OCI-LY1 (cell line): ENCODE measurements around the gene EMC9.

ENCODE experiments used
- H2AFZ ChIP-seq: fragments of 200-600 bp; sonication (generic), shearing (Covaris generic); 2 replicates; pipeline ENCODE4 v1.6.0; 2014; ENCODE audit warnings: antibody characterized with exemption, mild to moderate bottlenecking, low read length
- H3F3A ChIP-seq: fragments of 200-600 bp; sonication (generic), shearing (Covaris generic); 2 replicates; pipeline ENCODE4 v1.6.0; 2014; ENCODE audit warnings: mild to moderate bottlenecking, antibody characterized with exemption, low read length, moderate library complexity; ENCODE audit not compliant: insufficient read depth
- H3K27ac ChIP-seq: fragments of 200-600 bp; sonication (generic); 2 replicates; pipeline ENCODE4 v1.5.1; 2014; ENCODE audit warnings: low read length, mixed run types, mild to moderate bottlenecking, low read depth; ENCODE audit not compliant: poor library complexity, severe bottlenecking
- H3K27me3 ChIP-seq: fragments of 200-600 bp; sonication (generic); 2 replicates; pipeline ENCODE4 v1.6.0; 2014; ENCODE audit warnings: antibody characterized with exemption, mild to moderate bottlenecking, low read length, moderate library complexity; ENCODE audit not compliant: insufficient read depth
- H3K36me3 ChIP-seq: fragments of 200-600 bp; sonication (generic); 2 replicates; pipeline ENCODE4 v1.6.1; 2014; ENCODE audit warnings: mild to moderate bottlenecking, antibody characterized with exemption, low read length, moderate library complexity, mixed read lengths; ENCODE audit not compliant: insufficient read depth
- H3K4me1 ChIP-seq: fragments of 200-600 bp; sonication (generic); 2 replicates; pipeline ENCODE4 v1.5.1; 2014; ENCODE audit warnings: mild to moderate bottlenecking, low read length, moderate library complexity; ENCODE audit not compliant: insufficient read depth, severe bottlenecking
- H3K4me2 ChIP-seq: fragments of 200-600 bp; sonication (generic), shearing (Covaris generic); 2 replicates; pipeline ENCODE4 v1.6.1; 2014; ENCODE audit warnings: low read length
- H3K4me3 ChIP-seq: fragments of 200-600 bp; sonication (generic); 2 replicates; pipeline ENCODE4 v1.5.1; 2014; ENCODE audit warnings: low read length, low read depth, mild to moderate bottlenecking, mixed read lengths; ENCODE audit not compliant: poor library complexity, severe bottlenecking
- H3K79me2 ChIP-seq: fragments of 200-600 bp; shearing (Covaris generic); 2 replicates; pipeline ENCODE4 v1.6.1; 2016; ENCODE audit warnings: mixed run types, low read length, mixed read lengths; ENCODE audit not compliant: insufficient read depth
- H3K9ac ChIP-seq: fragments of 200-600 bp; sonication (generic), shearing (Covaris generic); 2 replicates; pipeline ENCODE4 v1.6.1; 2014; ENCODE audit warnings: mild to moderate bottlenecking, low read length, mixed read lengths
- H3K9me2 ChIP-seq: fragments of 200-600 bp; sonication (generic), shearing (Covaris generic); 2 replicates; pipeline ENCODE4 v1.6.1; 2014; ENCODE audit warnings: low read depth, mild to moderate bottlenecking, low read length, mixed read lengths
- H3K9me3 ChIP-seq: fragments of 200-600 bp; shearing (Covaris generic); 2 replicates; pipeline ENCODE4 v1.6.1; 2014; ENCODE audit warnings: low read length, mixed read lengths
- H4K20me1 ChIP-seq: fragments of 200-600 bp; sonication (generic), shearing (Covaris generic); 2 replicates; pipeline ENCODE4 v1.6.0; 2016; ENCODE audit warnings: mild to moderate bottlenecking, low read length; ENCODE audit not compliant: insufficient read depth
- EZH2 ChIP-seq: fragments of 200-600 bp; sonication (generic), shearing (Covaris generic); IDR thresholded peaks from 2 replicates; pipeline ENCODE4 v1.8.0; 2017; ENCODE audit warnings: borderline replicate concordance, mixed run types, mild to moderate bottlenecking, antibody characterized with exemption, low read length, moderate library complexity, mixed read lengths
- TF ChIP-seq, protein P1 (sequence below): fragments of 200-600 bp; sonication (generic), shearing (Covaris generic); IDR thresholded peaks from 2 replicates; pipeline ENCODE4 v1.5.1; 2017; ENCODE audit warnings: mild to moderate bottlenecking, antibody characterized with exemption, low read length, moderate library complexity, mixed read lengths

EMC9 gene

DNA sequence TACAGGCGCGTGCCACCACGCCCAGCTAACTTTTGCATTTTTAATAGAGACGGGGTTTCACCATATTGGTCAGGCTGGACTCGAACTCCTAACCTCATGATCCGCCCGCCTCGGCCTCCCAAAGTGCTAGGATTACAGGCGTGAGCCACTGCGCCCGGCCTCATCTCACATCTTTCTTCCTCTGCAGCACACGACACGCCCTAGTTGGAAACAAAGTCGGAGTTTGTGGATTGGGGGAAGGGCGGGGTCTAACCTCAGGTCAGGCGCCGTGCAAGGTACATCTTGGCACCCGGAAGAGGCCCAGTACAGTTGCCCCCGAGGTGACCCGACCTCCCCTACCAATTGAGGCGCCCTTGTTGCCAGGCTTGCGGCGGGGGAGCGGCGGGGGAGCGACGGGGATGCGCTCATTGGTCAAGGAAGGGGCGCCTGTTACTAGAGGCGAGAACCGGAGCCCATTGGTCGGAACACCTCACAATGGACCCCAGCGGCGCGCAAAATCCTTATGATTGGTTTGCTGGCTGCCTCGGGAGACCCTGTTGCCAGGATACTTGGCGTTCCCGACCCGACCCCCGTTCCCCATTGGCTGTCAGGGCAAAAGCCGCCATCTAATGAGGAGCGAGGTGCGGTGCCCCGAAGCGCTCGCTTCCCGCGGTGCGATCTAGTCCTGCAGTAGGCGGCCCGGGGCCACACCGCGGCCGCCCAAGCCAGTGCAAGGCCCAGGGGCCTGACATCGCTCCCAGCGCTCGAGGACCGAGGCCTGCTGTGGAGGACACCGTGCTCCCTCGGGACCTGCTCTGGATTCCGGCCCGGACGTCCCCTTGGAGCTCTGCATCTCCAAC lies 30.2 kb upstream of the EMC9 start, which contains the start of gene REC8:
TSS of gene REC8 (plus strand) at position 659 of the 839 bp plus-strand sequence. CDS start 473 bp downstream, outside the sequence.
- Histone ChIP-seq H2AFZ (no peak within 1 kb of the TSS), H3K9ac (no peak within 1 kb of the TSS), H3F3A (no peaks in the 10 kb centered on the region), H3K27me3 (no peaks in the 10 kb centered on the region), H3K79me2 (no peaks in the 10 kb centered on the region), H3K4me2 (peak within 1 kb of the TSS; percentile 32; the same call in 1 of the 2 replicates), H3K36me3 (peaks cover 14% of the 10 kb centered on the region), H4K20me1 (no peaks in the 10 kb centered on the region), H3K9me3 (no peaks in the 10 kb centered on the region), H3K4me1 (no peaks in the 10 kb centered on the region), H3K4me3 (peak within 1 kb of the TSS; percentile 36), H3K9me2 (no peaks in the 10 kb centered on the region), H3K27ac (no peak within 1 kb of the TSS)
- TF ChIP-seq EZH2, result no peak
- TF ChIP-seq, protein P1, sequence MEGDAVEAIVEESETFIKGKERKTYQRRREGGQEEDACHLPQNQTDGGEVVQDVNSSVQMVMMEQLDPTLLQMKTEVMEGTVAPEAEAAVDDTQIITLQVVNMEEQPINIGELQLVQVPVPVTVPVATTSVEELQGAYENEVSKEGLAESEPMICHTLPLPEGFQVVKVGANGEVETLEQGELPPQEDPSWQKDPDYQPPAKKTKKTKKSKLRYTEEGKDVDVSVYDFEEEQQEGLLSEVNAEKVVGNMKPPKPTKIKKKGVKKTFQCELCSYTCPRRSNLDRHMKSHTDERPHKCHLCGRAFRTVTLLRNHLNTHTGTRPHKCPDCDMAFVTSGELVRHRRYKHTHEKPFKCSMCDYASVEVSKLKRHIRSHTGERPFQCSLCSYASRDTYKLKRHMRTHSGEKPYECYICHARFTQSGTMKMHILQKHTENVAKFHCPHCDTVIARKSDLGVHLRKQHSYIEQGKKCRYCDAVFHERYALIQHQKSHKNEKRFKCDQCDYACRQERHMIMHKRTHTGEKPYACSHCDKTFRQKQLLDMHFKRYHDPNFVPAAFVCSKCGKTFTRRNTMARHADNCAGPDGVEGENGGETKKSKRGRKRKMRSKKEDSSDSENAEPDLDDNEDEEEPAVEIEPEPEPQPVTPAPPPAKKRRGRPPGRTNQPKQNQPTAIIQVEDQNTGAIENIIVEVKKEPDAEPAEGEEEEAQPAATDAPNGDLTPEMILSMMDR, result no peak

DNA sequence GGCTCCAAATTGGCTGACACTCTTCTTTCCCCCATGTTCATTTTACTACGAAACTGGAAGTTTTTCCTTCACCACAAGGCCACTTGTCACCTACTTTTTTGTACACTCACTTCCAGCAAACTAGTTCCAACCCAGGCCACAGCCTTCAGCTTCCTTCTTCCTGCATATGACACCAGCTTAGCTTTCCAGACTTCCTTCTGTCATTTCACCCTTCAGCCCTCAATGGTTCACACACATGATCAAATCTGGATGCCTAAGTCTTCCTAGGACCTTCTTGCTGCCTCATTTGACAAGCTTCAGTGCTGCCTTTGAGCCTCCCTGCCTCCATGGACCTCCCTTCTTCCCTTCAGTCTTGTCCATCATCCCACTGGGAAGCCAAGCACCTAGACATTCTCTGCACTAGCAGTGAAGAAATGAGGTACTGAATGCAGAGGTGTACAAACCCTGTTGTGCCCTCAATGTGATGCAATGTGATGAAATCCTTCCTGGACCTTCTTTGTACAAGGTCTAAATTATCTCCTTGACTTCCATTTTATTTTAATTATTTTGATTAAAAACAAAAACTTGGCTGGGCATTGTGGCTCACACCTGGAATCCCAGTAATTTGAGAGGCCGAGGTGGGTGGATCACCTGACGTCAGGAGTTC lies 26.2 kb upstream of the EMC9 start:
- TF ChIP-seq, protein P1, result no peak
- TF ChIP-seq EZH2, result no peak
- Histone ChIP-seq H2AFZ (no peak overlapping the region), H3K4me3 (no peak overlapping the region), H3F3A (no peaks in the 10 kb centered on the region), H3K9me2 (no peaks in the 10 kb centered on the region), H3K36me3 (peaks cover 50% of the 10 kb centered on the region; the same call in 1 of the 2 replicates), H3K4me1 (no peaks in the 10 kb centered on the region), H3K27ac (no peak overlapping the region), H3K9me3 (no peaks in the 10 kb centered on the region), H3K9ac (no peak overlapping the region), H3K4me2 (no peak overlapping the region), H3K79me2 (no peaks in the 10 kb centered on the region), H4K20me1 (no peaks in the 10 kb centered on the region), H3K27me3 (no peaks in the 10 kb centered on the region)

DNA sequence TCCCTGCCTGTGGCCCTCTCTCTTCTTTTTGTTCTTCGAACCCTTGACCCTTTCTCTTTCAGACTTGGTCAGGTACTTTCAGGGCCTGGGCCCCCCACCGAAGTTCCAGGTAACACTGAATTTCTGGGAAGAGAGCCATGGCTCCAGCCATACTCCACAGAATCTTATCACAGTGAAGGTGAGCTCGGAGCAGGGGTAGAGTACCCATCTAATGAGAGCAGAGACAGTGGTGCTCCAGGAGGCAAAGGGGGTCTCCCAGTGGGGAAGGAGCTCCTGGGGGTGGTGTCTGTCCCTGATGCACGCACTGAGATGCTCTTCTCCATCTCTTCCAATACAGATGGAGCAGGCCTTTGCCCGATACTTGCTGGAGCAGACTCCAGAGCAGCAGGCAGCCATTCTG lies 24.4 kb upstream of the EMC9 start:
- Histone ChIP-seq H3K9me2 (no peaks in the 10 kb centered on the region), H3K9me3 (no peaks in the 10 kb centered on the region), H3K27me3 (no peaks in the 10 kb centered on the region), H3K36me3 (peaks cover 56% of the 10 kb centered on the region; the same call in 1 of the 2 replicates), H3K4me3 (no peak overlapping the region), H2AFZ (no peak overlapping the region), H3K79me2 (no peaks in the 10 kb centered on the region), H4K20me1 (no peaks in the 10 kb centered on the region), H3K9ac (no peak overlapping the region), H3K27ac (no peak overlapping the region), H3K4me2 (no peak overlapping the region), H3F3A (no peaks in the 10 kb centered on the region), H3K4me1 (peaks cover 14% of the 10 kb centered on the region)
- TF ChIP-seq, protein P1, result no peak
